Neuronal stem cell (in vitro differentiated cells): Measurements from ENCODE around the gene SRM.

Experiments
- DNase-seq: peaks from one replicate; pipeline ENCODE4 v3.0.0-alpha.2; 2013; ENCODE audit warnings: low spot score
- H2AFZ ChIP-seq: one replicate; pipeline ENCODE4 v1.6.1; 2013; ENCODE audit warnings: mild to moderate bottlenecking, low read length, inconsistent platforms
- H2AK5ac ChIP-seq: 2 replicates; pipeline ENCODE4 v1.6.1; 2013; ENCODE audit warnings: low read depth, mild to moderate bottlenecking, inconsistent platforms, low read length, moderate library complexity, mixed read lengths
- H2BK120ac ChIP-seq: 2 replicates; pipeline ENCODE4 v1.6.1; 2013; ENCODE audit warnings: low read depth, mild to moderate bottlenecking, inconsistent platforms, low read length, moderate library complexity, mixed read lengths
- H2BK12ac ChIP-seq: one replicate; pipeline ENCODE4 v1.6.1; 2013; ENCODE audit warnings: low read length, inconsistent platforms
- H2BK15ac ChIP-seq: 2 replicates; pipeline ENCODE4 v1.6.1; 2013; ENCODE audit warnings: mild to moderate bottlenecking, low read length, inconsistent platforms, mixed read lengths
- H2BK5ac ChIP-seq: one replicate; pipeline ENCODE4 v1.6.1; 2013; ENCODE audit warnings: inconsistent platforms, mild to moderate bottlenecking, low read length, moderate library complexity
- H3K14ac ChIP-seq: one replicate; pipeline ENCODE4 v1.6.1; 2013; ENCODE audit warnings: low read length, inconsistent platforms
- H3K18ac ChIP-seq: 2 replicates; pipeline ENCODE4 v1.6.1; 2013; ENCODE audit warnings: low read length, inconsistent platforms
- H3K23ac ChIP-seq: 2 replicates; pipeline ENCODE4 v1.6.1; 2013; ENCODE audit warnings: low read depth, mild to moderate bottlenecking, mixed read lengths, low read length, inconsistent platforms; ENCODE audit not compliant: poor library complexity
- H3K27ac ChIP-seq: replicated peaks from 3 replicates; pipeline ENCODE4 v1.5.1; 2013; ENCODE audit warnings: low read length, inconsistent platforms
- H3K27me3 ChIP-seq, 3 experiments: 2 replicates each; pipeline ENCODE4 v1.6.1; 2013; ENCODE audit warnings: low read length in 3 of 3, mild to moderate bottlenecking in 2 of 3, inconsistent platforms in 1 of 3, low read depth in 1 of 3, mixed read lengths in 1 of 3, moderate library complexity in 1 of 3; ENCODE audit not compliant: control insufficient read depth in 3 of 3, insufficient read depth in 3 of 3
- H3K36me3 ChIP-seq, 2 donors: replicated peaks in 1 of 2; 2 replicates each; pipeline ENCODE4 v1.6.1; 2013; ENCODE audit warnings: low read length in 2 of 2; ENCODE audit not compliant: control insufficient read depth in 2 of 2, insufficient read depth in 2 of 2
- H3K4ac ChIP-seq: 2 replicates; pipeline ENCODE4 v1.6.1; 2013; ENCODE audit warnings: inconsistent platforms, mild to moderate bottlenecking, low read length, moderate library complexity
- H3K4me1 ChIP-seq, 2 donors: 1 replicate in 1 of 2; 2 replicates in 1 of 2; pipeline ENCODE4 v1.6.1; 2013; ENCODE audit warnings: low read length in 2 of 2, low read depth in 1 of 2; ENCODE audit not compliant: control insufficient read depth in 2 of 2, insufficient read depth in 1 of 2
- H3K4me2 ChIP-seq: one replicate; pipeline ENCODE4 v1.6.1; 2013; ENCODE audit warnings: mild to moderate bottlenecking, low read length, inconsistent platforms; ENCODE audit not compliant: insufficient read depth, poor library complexity, severe bottlenecking
- H3K4me3 ChIP-seq, 2 donors: 2 replicates each; pipeline ENCODE4 v1.5.1; 2013; ENCODE audit warnings: low read length in 2 of 2, mild to moderate bottlenecking in 2 of 2, inconsistent platforms in 1 of 2, moderate library complexity in 1 of 2
- H3K79me1 ChIP-seq: one replicate; pipeline ENCODE4 v1.6.1; 2013; ENCODE audit warnings: low read depth, mild to moderate bottlenecking, inconsistent platforms, low read length, moderate library complexity
- H3K9ac ChIP-seq: one replicate; pipeline ENCODE4 v1.6.1; 2013; ENCODE audit warnings: mild to moderate bottlenecking, low read depth, low read length, inconsistent platforms; ENCODE audit not compliant: poor library complexity
- H3K9me3 ChIP-seq, 2 donors: replicated peaks in 1 of 2; 2 replicates each; pipeline versions ENCODE3 to v1.6.1; 2013; ENCODE audit warnings: low read length in 2 of 2, mild to moderate bottlenecking in 2 of 2, inconsistent platforms in 1 of 2, low read depth in 1 of 2, mixed read lengths in 1 of 2, moderate library complexity in 1 of 2; ENCODE audit not compliant: control insufficient read depth in 2 of 2, insufficient read depth in 1 of 2
- H4K8ac ChIP-seq: one replicate; pipeline ENCODE4 v1.6.1; 2013; ENCODE audit warnings: low read depth, mild to moderate bottlenecking, inconsistent platforms, low read length, moderate library complexity
- H4K91ac ChIP-seq: one replicate; pipeline ENCODE4 v1.6.1; 2013; ENCODE audit warnings: low read length, low read depth, mild to moderate bottlenecking, inconsistent platforms; ENCODE audit not compliant: poor library complexity
- WGBS, 2 donors: extraction: QIAGEN DNeasy Blood & Tissue Kit; methylation state at CpG; one replicate each; pipeline ENCODE4 v1.1.7; 2013; ENCODE audit warnings: missing lambda C conversion rate in 2 of 2, mixed read lengths in 1 of 2; ENCODE audit not compliant: insufficient read length in 2 of 2, insufficient replicate concordance in 1 of 2; ENCODE audit errors: extremely low coverage in 2 of 2; 5-methylcytosine and 5-hydroxymethylcytosine counted together

The SRM gene

GRCh38 chr1:11058595-11059154, 1.1 kb downstream of the SRM start:
- H3K36me3 ChIP-seq, result peaks cover 10 to 60% of the 10 kb centered on the region in 2 donors
- H3K27me3 ChIP-seq, result no peaks in the 10 kb centered on the region
- H3K9ac ChIP-seq, result peak overlapping the region; percentile 91
- H3K14ac ChIP-seq, result no peak overlapping the region
- H2AK5ac ChIP-seq, result no peak overlapping the region
- H4K8ac ChIP-seq, result no peak overlapping the region
- no peaks in the 10 kb centered on the region for H3K9me3 ChIP-seq
- no CpG with 5 or more reads among the region's 28 CpGs for WGBS, 2 donors
- peak overlapping the region; percentile 93 to 99 for H3K4me3 ChIP-seq
- no peak for DNase-seq
- peak overlapping the region; percentile 40 for H3K18ac ChIP-seq
- H2BK12ac ChIP-seq, result no peak overlapping the region
- H2BK5ac ChIP-seq, result no peak overlapping the region
- no peak overlapping the region for H4K91ac ChIP-seq
- H3K23ac ChIP-seq, result peak overlapping the region; percentile 82
- no peak overlapping the region for H2AFZ ChIP-seq
- no peak overlapping the region for H3K4ac ChIP-seq
- peaks cover 4% of the 10 kb centered on the region for H3K79me1 ChIP-seq
- H2BK120ac ChIP-seq, result no peak overlapping the region
- no peak overlapping the region for H3K27ac ChIP-seq
- H2BK15ac ChIP-seq, result no peak overlapping the region
- H3K4me1 ChIP-seq, result peaks cover 10 to 12% of the 10 kb centered on the region in 2 donors
- peak overlapping the region; percentile 98 for H3K4me2 ChIP-seq

- Histone ChIP-seq H2AK5ac (no peak overlapping the region), H3K36me3 (peaks cover 10 to 55% of the 10 kb centered on the region in 2 donors), H3K23ac (peak overlapping the region; percentile 27), H4K8ac (no peak overlapping the region), H3K4me2 (no peak overlapping the region), H2AFZ (no peak overlapping the region), H3K4me1 (peaks cover 10 to 17% of the 10 kb centered on the region in 2 donors), H3K14ac (no peak overlapping the region), H3K4ac (no peak overlapping the region), H2BK15ac (no peak overlapping the region), H3K18ac (no peak overlapping the region), H2BK5ac (no peak overlapping the region), H3K27me3 (no peaks in the 10 kb centered on the region), H3K27ac (no peak overlapping the region), H3K9me3 (no peaks in the 10 kb centered on the region), H3K79me1 (peaks cover 4% of the 10 kb centered on the region), H3K4me3 (no peak overlapping the region), H2BK12ac (no peak overlapping the region), H2BK120ac (no peak overlapping the region), H4K91ac (no peak overlapping the region), H3K9ac (no peak overlapping the region)
- no CpG with 5 or more reads among the region's 14 CpGs for WGBS, 2 donors
- no peak for DNase-seq
Observed at GRCh38 chr1:11058026-11058425, 1.8 kb downstream of the SRM start.

DNA sequence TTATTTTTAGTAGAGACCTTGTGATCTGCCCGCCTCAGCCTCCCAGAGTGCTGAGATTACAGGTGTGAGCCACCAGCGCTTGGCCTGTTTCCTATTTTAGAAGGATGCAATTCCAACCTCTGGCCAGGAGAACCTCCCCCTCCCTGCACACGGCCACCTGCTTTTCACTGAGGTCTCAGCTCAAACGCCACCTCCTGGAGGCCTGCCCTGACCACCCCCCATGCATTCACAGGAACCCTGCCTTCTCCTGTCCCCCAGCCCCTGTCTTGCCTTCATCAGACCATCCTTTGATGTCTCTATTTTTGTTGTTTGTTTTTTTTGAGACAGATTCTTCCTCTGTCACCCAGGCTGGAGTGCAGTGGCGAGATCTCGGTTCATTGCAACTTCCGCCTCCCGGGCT, 2.3 kb downstream of the SRM start:
- no peak overlapping the region for H2BK12ac ChIP-seq
- no peak overlapping the region for H2BK120ac ChIP-seq
- no peak overlapping the region for H4K8ac ChIP-seq
- WGBS, 2 donors, result no CpG with 5 or more reads among the region's 8 CpGs
- H3K9me3 ChIP-seq, result no peaks in the 10 kb centered on the region
- H3K23ac ChIP-seq, result no peak overlapping the region
- H3K4me3 ChIP-seq, result no peak overlapping the region
- no peak overlapping the region for H2AK5ac ChIP-seq
- no peaks in the 10 kb centered on the region for H3K27me3 ChIP-seq
- H3K4me1 ChIP-seq, result peaks cover 10 to 22% of the 10 kb centered on the region in 2 donors
- no peak overlapping the region for H2BK15ac ChIP-seq
- DNase-seq, result no peak
- H3K79me1 ChIP-seq, result peaks cover 4% of the 10 kb centered on the region
- H3K4me2 ChIP-seq, result no peak overlapping the region
- no peak overlapping the region for H2AFZ ChIP-seq
- H3K9ac ChIP-seq, result no peak overlapping the region
- H2BK5ac ChIP-seq, result no peak overlapping the region
- peaks cover 10 to 50% of the 10 kb centered on the region in 2 donors for H3K36me3 ChIP-seq
- no peak overlapping the region for H3K14ac ChIP-seq
- H3K4ac ChIP-seq, result no peak overlapping the region
- no peak overlapping the region for H3K18ac ChIP-seq
- H3K27ac ChIP-seq, result no peak overlapping the region
- H4K91ac ChIP-seq, result no peak overlapping the region

DNA sequence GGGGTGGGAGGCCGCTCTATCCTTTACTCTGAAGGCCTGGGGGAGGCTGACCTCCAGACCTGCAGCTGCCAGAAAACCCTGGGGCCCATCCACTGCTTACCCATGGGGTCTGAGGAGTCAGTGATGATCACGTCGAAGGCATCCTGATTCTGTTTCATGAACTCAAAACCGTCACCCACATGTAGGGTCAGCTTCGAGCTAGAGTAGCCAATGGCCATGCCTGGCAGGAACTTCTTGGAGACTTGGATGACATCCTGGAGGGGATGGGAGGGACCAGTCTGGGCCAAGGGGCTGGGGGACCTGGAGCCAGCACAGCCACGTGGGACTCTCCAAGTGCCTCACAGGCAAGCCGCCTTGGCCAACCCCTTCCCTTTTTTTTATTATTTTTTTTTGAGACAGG, 3.3 kb downstream of the SRM start:
- no peak overlapping the region for H2BK120ac ChIP-seq

More for the DNA sequence above, 3.3 kb downstream of the SRM start:
- Histone ChIP-seq H4K8ac (no peak overlapping the region), H3K79me1 (peaks cover 4% of the 10 kb centered on the region), H3K4me3 (no peak overlapping the region), H3K4ac (no peak overlapping the region), H3K4me1 (peaks cover 10 to 22% of the 10 kb centered on the region in 2 donors), H3K23ac (no peak overlapping the region), H3K9ac (no peak overlapping the region), H2BK12ac (no peak overlapping the region), H3K36me3 (peaks cover 10 to 46% of the 10 kb centered on the region in 2 donors), H3K9me3 (no peaks in the 10 kb centered on the region), H2AFZ (no peak overlapping the region), H3K27me3 (no peaks in the 10 kb centered on the region), H2BK5ac (no peak overlapping the region), H2AK5ac (no peak overlapping the region), H3K27ac (no peak overlapping the region), H3K14ac (no peak overlapping the region), H3K4me2 (no peak overlapping the region), H2BK15ac (no peak overlapping the region), H4K91ac (no peak overlapping the region), H3K18ac (no peak overlapping the region)
- DNase-seq, result no peak
- WGBS, 2 donors, result no CpG with 5 or more reads among the region's 7 CpGs
